Measurements from ENCODE around the gene SLX4. TPM values are rescaled to one million over a fixed set of nuclear protein-coding genes. Genes with fewer than 3 reads are reported as not detected.

The SLX4 gene
- total RNA-seq, 2 donors from 2014 or later = 13.4 to 18.4 TPM

DNA sequence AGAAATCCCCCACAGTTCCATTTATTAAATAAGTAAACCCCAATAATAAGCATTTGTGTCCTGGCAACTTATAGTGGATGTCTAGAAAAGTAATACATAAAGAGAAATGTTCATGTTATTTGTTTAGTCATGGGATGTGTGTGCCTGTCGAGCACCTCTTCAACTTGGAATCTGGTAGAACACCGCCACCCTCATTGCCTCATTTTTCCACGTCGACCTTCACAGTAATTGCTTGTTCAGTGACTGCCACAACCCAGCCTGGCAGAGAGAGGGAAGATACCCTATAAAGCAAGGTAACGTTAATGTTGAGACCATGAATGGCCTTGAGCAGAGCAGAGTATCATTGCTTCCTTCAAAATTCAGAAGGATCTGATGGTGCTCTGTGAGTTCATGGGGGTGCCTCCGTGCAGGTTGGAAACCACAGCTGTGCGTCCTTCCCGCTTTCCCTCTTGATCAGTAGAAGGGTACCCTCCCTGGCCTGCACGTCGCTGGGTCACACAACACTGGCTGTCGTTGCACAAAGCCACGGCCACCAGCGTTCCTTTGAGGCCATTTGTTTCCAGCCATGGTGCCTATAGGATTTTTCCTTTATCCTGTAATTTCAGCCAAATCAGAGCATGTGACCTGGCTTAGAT, 39.3 kb upstream of the SLX4 start:
- Mint-ChIP-seq H3K9me3 (no peaks in the 10 kb centered on the region), H3K27me3 (no peaks in the 10 kb centered on the region), H3K27ac (peak overlapping the region in 1 of 2 donors; percentile 17), H3K4me3 (no peak overlapping the region), H3K36me3 (no peaks in the 10 kb centered on the region), H3K4me1 (ENCODE audit: low read depth in 2 of 2) (peaks cover 0 to 4% of the 10 kb centered on the region in 2 donors)
- DNase-seq (ENCODE audit: low spot score) (peak; percentile 49), ATAC-seq (no peak)

DNA sequence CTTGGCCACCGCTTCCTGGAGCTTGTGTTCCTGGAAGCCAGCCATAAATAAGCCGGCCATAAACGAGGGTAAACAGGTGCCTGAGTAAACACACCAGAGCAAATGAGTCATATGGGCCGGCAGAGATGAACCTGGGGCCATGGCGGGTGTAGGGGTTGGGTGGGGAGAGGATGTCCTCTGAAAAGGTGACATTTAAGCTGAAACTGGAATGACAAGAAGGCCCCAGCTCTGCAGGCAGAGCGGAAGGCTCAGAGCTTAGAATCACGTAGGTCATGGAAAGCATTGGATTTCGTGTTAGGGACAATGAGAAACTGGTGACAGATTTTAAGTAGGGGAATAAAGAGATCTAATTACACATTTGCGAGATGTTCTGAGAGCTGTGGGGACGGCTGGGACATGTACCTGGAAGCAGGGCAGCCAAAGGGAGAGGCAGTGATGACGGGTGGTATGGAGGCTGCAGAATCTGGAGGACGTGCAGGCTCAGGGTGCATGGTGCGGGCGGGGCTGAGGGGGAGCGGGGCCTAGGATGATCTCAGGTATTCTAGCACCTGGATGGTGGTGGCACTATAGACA, 35.0 kb upstream of the SLX4 start:
- H3K27me3 Mint-ChIP-seq = no peaks in the 10 kb centered on the region
- no peak overlapping the region for H3K4me3 Mint-ChIP-seq
- ATAC-seq = no peak
- peak overlapping the region in 1 of 2 donors; percentile 18 for H3K27ac Mint-ChIP-seq
- H3K36me3 Mint-ChIP-seq = no peaks in the 10 kb centered on the region
- H3K9me3 Mint-ChIP-seq = no peaks in the 10 kb centered on the region
- DNase-seq (ENCODE audit: low spot score) = peak; percentile 56
- H3K4me1 Mint-ChIP-seq (ENCODE audit: low read depth in 2 of 2) = peaks cover 0 to 4% of the 10 kb centered on the region in 2 donors

DNA sequence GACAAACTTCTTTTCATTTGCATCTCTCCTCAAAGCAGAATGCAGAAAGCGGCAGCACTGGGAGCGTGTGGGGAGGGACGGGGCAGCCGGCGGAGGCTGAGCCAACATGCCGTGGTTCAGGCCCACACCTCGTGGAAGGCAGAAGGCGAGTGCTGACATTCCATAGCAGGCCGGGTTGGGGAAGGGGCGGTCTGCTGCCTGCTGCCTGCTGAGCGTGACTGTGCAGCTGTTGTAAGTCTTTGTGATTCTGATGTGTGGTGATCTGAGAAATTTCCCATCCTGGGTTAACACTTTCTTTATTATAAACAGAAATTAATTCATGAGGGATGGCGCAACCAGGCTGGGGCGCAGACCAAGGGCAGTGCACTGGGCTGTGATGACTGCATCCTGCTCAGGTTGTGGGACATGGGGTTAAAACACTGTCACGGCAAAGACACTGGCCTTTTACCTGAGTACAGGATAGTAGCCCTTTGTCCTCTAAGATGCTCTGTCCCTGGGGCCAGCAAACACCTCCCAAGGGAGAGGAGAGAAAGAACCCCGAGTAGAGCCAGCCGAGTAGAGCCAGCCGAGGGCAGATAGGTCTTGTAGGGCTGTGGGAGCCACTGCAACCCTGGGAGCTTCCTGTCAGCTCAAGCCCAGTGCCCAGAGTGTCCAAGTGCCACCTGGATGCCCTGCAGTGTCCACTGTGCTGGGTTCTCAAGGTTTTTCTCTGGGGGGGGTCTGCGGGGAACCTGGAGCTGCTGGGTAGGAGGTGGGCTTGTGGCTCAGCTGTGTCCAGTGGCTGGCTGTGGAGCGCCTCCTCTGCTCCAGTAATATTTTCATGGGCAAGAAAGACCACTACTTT, 34.3 kb upstream of the SLX4 start:
- H3K4me1 Mint-ChIP-seq (ENCODE audit: low read depth in 2 of 2) = peaks cover 0 to 4% of the 10 kb centered on the region in 2 donors
- no peaks in the 10 kb centered on the region for H3K9me3 Mint-ChIP-seq
- H3K27ac Mint-ChIP-seq = no peak overlapping the region
- no peaks in the 10 kb centered on the region for H3K36me3 Mint-ChIP-seq
- DNase-seq (ENCODE audit: low spot score) (peak; percentile 52), ATAC-seq (no peak)
- H3K27me3 Mint-ChIP-seq = no peaks in the 10 kb centered on the region
- H3K4me3 Mint-ChIP-seq = no peak overlapping the region

DNA sequence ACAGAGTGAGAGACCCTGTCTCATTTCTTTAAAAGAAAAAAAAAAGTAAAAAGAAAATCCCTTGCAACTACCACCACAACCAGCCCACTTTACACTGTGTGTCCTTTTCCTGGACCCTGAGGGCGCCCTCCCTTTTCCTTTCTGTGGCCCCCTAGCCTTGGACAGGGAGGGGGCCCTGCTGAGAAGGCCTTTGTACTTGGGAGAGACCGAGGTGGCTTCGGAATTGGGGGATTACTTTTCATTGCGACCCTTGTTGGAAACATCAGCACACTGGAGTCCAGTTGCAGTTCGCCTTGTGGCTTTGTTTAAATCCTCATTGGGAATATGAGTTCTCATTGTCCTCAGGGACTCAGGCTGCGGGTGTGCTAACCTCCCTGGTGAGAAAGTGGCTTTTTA, 33.7 kb upstream of the SLX4 start:
- no peak for DNase-seq (ENCODE audit: low spot score)
- Mint-ChIP-seq H3K27ac (no peak overlapping the region), H3K9me3 (no peaks in the 10 kb centered on the region), H3K27me3 (no peaks in the 10 kb centered on the region), H3K4me3 (no peak overlapping the region), H3K4me1 (ENCODE audit: low read depth in 2 of 2) (peaks cover 0 to 6% of the 10 kb centered on the region in 2 donors), H3K36me3 (no peaks in the 10 kb centered on the region)
- ATAC-seq = no peak

DNA sequence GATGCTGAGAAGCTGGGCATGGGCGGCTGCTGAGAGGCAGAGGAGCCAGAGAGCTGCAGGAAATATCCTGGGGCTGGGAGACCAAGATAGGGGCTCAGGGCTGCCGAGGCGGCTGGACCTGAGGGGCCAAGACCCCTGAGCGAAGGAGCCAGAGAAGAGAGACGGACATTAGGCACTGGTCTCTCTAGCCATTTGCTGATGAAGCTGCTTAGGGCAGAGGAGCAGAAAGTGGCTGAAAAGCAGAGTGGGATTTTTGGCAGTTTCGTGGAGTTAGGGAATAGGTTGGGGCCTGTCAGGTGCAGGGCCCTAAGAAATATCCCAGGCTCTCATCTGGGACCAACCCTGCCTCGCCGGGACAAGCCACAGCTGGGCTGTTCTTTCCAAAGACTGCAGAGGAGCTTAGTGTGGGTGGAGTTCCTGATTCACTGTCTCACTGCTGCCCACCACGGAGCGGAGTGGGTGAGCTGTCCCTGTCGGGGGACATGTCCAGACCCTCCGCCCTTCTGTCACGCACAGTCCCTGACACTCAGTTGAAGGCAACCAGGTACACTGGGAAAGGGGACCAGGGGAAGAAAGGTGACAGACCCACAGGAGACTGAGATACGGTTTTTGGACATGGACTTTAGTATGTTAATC, 31.8 kb upstream of the SLX4 start:
- peaks cover 0 to 15% of the 10 kb centered on the region in 2 donors for H3K4me1 Mint-ChIP-seq (ENCODE audit: low read depth in 2 of 2)
- no peaks in the 10 kb centered on the region for H3K27me3 Mint-ChIP-seq
- H3K36me3 Mint-ChIP-seq = no peaks in the 10 kb centered on the region
- DNase-seq (ENCODE audit: low spot score) = no peak
- ATAC-seq = no peak
- no peaks in the 10 kb centered on the region for H3K9me3 Mint-ChIP-seq
- H3K27ac Mint-ChIP-seq = no peak overlapping the region
- H3K4me3 Mint-ChIP-seq = no peak overlapping the region

DNA sequence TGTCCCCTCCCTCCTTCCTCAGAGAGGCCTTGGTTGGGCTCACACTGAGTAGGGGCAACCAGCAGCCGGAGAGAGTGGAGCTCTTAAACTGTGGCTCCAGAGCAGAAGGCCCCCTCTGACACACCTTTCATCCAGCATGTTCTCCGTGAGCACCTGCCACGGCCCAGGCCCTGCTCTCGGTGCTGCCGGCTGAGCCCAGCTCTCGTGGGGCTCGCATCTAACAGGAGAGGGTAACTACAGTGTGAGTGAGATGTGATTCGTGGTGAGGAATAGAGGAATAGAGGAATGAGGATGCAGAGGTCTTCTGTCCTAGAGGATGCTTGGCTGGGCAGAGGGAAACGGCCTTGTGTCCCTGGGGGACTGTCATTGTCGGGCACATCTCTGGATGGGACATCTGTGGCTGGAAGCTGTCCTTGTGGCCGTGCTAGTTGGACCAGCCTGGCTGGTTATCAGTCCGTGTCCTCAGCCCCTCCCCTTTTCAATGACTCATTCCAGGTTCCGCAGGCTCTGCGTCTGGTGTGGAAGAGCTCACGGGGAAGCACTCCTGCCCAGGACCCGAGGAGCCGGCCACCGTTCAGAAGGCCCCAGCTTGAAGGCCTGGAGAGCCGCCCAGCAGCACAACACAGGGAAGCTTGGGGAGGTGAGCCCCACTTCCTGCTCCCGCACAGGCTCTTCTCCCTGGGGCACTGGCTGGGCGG, 31.1 kb upstream of the SLX4 start:
- peak in 1 of 2 donors; percentile 2 for ATAC-seq
- Mint-ChIP-seq H3K4me1 (ENCODE audit: low read depth in 2 of 2) (peaks cover 5 to 17% of the 10 kb centered on the region in 2 donors), H3K36me3 (no peaks in the 10 kb centered on the region), H3K27ac (no peak overlapping the region), H3K9me3 (no peaks in the 10 kb centered on the region), H3K4me3 (no peak overlapping the region), H3K27me3 (no peaks in the 10 kb centered on the region)
- DNase-seq (ENCODE audit: low spot score) = no peak

DNA sequence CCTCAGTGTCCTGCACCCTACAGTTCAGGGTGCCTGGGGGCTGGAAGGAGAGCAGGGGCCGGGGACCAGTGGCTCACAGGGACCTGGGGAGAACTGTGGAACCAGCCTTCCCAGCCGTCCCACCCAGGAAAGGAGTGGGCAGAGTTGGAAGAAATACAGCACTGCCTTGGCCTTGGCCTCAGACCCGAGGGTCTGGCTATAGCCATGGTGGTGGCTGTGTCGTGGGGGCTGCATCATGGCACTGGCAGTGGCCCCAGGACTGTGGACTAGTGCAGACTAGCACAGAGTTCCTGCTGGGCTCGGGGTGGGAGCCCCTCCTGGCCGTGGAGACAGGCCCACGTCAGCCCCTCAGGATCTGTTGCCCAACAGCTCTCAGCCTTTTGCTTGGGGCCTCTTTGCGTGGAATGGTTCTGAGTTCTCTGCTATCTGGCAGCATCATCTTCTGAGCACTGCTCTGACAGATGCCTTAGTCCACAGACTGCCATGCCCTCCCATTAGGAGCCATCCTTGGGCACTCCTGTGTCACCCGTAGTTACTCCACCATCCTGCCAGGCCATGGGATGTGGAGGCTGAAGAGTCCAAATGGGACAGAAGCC, 30.5 kb upstream of the SLX4 start:
- ATAC-seq (peak in 1 of 2 donors; percentile 13), DNase-seq (ENCODE audit: low spot score) (no peak)
- H3K36me3 Mint-ChIP-seq = no peaks in the 10 kb centered on the region
- peaks cover 11 to 24% of the 10 kb centered on the region in 2 donors for H3K4me1 Mint-ChIP-seq (ENCODE audit: low read depth in 2 of 2)
- H3K27ac Mint-ChIP-seq = no peak overlapping the region
- H3K27me3 Mint-ChIP-seq = no peaks in the 10 kb centered on the region
- H3K4me3 Mint-ChIP-seq = no peak overlapping the region
- H3K9me3 Mint-ChIP-seq = no peaks in the 10 kb centered on the region

DNA sequence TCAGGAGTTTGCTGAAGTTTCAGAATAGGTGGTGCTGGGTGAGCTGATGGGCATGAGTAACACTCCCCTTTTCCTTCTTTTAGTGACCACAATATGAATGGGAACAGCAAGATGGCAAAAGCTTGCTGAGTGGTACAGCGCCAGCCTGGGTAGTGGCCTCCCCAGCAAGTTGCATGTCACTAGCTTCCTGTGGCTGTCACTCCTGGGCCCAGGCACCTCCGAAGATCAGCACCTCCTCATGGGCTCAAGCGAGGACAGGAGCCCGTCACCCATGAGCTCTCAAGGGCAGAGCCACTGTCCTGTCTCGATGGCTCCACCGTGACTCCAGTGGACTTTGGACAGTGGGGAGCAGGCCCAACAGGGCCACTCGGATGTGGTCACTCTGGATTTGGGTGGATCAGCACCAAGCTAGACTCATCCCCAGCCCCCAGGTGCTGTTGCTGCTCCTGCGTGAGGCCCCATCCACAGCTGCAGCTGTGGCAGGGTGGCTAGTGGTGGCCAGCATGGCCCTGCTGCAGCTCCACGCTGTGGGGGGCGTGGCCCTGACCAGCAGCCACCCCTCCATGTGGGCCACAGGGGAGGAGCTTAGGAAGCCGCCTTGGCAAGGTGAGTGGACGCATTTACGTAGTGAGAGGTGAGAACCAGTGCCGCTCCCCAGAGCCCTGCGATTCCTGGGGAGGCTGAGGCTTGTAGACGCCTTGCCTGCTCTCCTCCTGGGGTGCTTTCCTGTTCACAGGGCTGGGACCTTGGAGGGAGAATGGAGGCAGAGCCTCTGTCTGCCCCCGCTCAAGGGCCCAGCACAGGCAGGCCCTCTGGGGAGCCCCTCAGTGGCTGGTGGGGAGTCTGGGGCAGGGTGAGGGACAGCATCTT, 29.5 kb upstream of the SLX4 start:
- Mint-ChIP-seq H3K27me3 (no peaks in the 10 kb centered on the region), H3K27ac (peak overlapping the region in 1 of 2 donors; percentile 22), H3K36me3 (no peaks in the 10 kb centered on the region), H3K4me1 (ENCODE audit: low read depth in 2 of 2) (peaks cover 12 to 25% of the 10 kb centered on the region in 2 donors), H3K4me3 (no peak overlapping the region), H3K9me3 (no peaks in the 10 kb centered on the region)
- ATAC-seq (peak in 1 of 2 donors; percentile 21), DNase-seq (ENCODE audit: low spot score) (no peak)

DNA sequence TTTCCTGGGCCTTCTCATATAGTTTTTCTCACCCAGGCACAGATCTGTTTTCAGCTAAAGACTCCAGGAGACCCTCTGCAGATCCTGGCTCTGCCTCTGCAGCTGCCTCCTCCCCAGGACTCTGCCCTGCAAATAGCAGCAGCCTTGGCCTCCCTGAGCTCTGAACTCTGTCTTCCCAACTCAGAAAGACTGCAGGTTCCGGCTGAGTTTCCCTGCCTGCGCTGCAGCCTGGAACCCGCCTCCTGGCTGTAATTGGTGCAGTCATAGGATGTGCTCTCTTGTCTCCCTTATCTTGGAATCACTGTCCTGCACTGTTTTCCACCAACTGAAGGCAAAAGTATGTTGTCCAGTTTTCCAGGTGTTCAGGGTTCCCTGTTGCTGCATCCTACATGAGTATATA, 28.8 kb upstream of the SLX4 start:
- ATAC-seq (no peak), DNase-seq (ENCODE audit: low spot score) (no peak)
- H3K9me3 Mint-ChIP-seq = no peaks in the 10 kb centered on the region
- H3K4me1 Mint-ChIP-seq (ENCODE audit: low read depth in 2 of 2) = peaks cover 12 to 26% of the 10 kb centered on the region in 2 donors
- peak overlapping the region in 1 of 2 donors; percentile 22 for H3K27ac Mint-ChIP-seq
- H3K36me3 Mint-ChIP-seq = no peaks in the 10 kb centered on the region
- no peaks in the 10 kb centered on the region for H3K27me3 Mint-ChIP-seq
- H3K4me3 Mint-ChIP-seq = no peak overlapping the region

DNA sequence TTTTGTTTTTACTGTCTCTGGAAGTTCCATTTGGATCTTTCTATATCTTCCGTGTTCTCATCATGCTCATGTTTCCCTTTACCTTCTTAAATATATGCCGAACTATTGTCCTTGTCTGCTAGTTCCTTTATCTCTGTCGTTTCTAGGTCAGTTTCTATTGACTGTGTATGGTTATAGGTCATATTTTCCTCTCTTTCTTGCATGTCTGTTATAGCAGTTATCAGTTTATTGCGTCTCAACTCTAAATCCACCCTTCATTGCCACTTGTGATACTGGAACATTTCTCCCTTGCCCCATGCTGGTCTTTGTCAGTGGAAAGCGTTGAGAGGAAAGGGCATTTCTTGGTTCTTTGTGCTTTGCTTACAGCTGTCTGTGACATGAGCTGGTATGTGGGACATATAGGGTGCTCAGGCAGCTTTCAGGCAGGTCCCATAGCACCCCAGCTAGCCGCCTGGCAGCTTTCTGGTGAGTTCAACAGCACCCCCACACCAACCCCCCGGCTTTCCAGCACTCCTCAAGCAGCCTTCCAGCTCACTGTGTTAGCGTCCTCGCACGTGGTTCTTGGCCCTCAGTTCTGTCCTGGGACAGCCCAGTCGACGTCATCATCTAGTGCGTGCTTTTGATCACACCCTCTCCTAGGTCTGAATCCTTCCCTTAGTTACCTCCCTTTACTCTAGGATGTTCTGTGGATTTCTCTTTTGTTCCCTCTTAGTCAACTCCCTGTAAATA, 27.7 kb upstream of the SLX4 start:
- Mint-ChIP-seq H3K27ac (no peak overlapping the region), H3K27me3 (no peaks in the 10 kb centered on the region), H3K4me3 (no peak overlapping the region), H3K9me3 (no peaks in the 10 kb centered on the region), H3K36me3 (no peaks in the 10 kb centered on the region), H3K4me1 (ENCODE audit: low read depth in 2 of 2) (peaks cover 12 to 26% of the 10 kb centered on the region in 2 donors)
- no peak for DNase-seq (ENCODE audit: low spot score)
- ATAC-seq = no peak

DNA sequence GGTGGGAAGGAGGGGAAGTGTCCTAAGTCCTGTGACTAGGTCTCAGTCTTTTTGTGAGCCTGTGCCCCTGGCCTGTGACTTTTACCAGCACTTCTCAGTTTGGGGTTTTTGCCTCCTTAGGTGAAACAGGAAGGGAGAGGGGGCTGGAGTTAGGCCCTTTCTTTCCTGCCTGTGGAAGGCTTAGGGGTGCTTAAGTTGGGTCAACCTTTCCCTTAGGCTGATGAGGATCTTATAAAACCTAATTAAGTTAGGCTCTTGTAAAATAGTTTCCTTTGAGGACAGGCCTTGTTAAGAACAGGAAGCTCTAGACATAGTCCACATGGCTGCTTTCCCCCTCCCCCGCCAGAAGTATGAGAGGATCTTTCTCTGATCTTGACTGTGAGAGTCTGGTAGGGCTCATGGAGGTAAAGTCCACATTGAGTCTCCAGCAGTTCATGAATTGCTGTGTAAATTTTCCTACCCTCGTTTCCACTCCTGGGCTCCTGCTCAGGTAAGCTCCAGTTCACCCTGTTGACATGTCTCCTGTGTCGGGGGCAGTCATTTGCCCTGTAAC, 26.0 kb upstream of the SLX4 start:
- Mint-ChIP-seq H3K4me1 (ENCODE audit: low read depth in 2 of 2) (peaks cover 12 to 30% of the 10 kb centered on the region in 2 donors), H3K27me3 (no peaks in the 10 kb centered on the region), H3K27ac (peak overlapping the region; percentile 52 to 85), H3K36me3 (no peaks in the 10 kb centered on the region), H3K9me3 (no peaks in the 10 kb centered on the region), H3K4me3 (no peak overlapping the region)
- DNase-seq (ENCODE audit: low spot score) (no peak), ATAC-seq (peak in 1 of 2 donors; percentile 61)
